Endothelial cell of hepatic sinusoid (primary cell): Measurements from ENCODE around the gene LRRC71.

Experiments used
- in situ Hi-C: cut with HindIII; loops from 2 replicates; pipeline ENCODE4 v1.10.0; 2017; ENCODE audit warnings: low sequenced_read_pairs

The LRRC71 gene

DNA sequence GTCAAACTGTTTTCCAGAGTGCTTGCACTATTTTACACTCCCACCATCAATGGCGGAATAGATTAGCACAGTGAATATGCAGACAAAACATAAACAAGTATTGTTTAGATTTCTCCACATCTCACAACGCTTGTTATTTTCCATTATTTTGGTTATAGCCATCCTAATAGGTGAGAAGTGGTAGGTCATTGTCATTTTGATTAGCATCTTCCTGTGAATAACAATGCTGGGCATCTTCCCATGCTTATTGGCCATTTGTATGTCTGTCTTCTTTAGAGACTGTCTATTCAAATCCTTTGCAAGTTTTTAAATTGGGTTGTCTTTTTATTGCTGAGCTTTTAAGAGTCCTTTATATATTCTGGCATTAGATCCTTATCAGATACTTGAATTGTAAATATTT, 54.7 kb downstream of the LRRC71 start:
- in situ Hi-C loops: no loop called here

DNA sequence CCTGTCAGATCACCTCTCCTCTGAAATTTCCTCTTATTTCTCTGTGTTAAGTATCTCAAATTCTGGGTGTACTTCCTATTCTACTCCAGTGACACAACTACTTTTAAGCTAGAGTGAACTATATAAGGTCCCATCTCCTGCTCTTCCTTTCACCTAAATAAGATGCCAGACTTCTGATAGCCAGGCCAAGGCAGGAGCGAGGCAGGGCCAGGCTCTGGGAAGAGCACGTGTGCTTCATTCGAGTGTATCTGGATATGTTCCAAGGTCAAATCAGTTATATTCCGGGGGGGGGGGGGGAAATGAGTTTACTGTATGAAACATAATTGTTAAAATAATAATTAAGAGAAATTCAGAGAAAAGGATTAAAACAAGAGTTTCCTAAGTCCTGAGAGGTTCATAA, 60.1 kb downstream of the LRRC71 start:
- in situ Hi-C loops: no loop called here
